Measurements from ENCODE around the gene BIVM. TPM values are rescaled to one million over a fixed set of nuclear protein-coding genes. Genes with fewer than 3 reads are reported as not detected.

The BIVM gene
- total and polyA plus RNA-seq, 2 donors, result 14.3 to 60.2 TPM

DNA sequence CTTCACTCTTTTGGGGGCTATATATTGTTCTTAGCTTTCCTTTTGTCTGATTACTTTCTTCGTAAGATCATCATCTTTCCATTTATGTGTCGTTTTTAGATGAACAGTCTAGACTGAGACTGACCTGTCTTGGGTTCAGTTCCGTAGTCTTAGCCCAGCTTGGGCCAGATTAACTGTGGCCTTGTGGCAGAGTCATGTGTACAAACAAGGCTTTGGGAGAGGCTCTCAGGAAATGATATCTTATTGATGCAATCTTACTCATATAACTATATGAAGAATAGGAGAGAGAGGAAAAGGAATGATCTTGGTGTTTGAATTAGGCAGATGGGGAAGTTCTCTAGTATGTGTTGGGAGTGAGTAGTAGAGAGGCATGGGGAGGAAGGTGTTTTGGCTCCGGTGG is 40.1 kb downstream of the BIVM start:
- no peaks in the 10 kb centered on the region for H3K4me1 ChIP-seq (ENCODE audit: insufficient read depth)
- DNase-seq (ENCODE audit: extremely low spot score), result no peak
- no peak overlapping the region for H3K4me3 ChIP-seq (ENCODE audit: low read depth, low read length)
- no peak overlapping the region for H3K27ac ChIP-seq (ENCODE audit: low read depth)
- WGBS, result 47% methylated on average over 4 of the region's 4 CpGs
- peaks cover 2% of the 10 kb centered on the region for H3K36me3 ChIP-seq (ENCODE audit: insufficient read depth)

DNA sequence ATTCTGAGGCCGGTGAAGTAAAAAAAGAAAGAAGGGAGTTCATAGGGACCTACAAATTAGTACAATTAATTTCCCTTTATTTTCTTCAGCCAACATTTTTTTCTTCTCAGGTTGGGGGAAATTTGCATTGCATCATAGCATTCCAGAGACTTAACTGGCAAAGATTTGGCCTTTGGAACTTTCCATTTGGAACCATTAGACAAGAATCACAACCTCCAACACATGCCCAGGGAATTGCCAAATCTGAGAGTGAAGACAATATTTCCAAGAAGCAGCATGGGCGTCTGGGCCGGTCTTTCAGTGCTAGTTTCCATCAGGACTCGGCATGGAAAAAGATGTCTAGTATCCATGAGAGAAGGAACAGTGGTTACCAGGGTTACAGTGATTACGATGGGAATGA is 40.5 kb downstream of the BIVM start:
- Histone ChIP-seq H3K36me3 (ENCODE audit: insufficient read depth) (peaks cover 2% of the 10 kb centered on the region), H3K27ac (ENCODE audit: low read depth) (no peak overlapping the region)

DNA sequence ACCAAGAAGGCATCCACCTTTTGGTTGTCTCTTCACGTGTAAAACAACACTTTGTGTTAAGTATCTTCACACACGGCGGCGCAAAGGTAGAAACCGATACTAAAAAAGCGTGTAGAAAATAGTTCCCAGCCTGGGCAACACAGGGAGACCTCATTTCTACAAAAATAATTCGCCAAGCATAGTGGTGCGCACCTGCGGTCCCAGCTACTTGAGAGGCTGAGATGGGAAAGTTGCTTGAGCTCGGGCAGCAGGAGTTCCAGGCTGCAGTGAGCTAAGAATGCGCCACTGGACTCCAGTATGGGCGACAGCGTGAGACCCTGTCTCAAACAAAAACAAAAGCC is 46.3 kb downstream of the BIVM start:
- WGBS, result under 1% methylated on average over 13 of the region's 13 CpGs
- DNase-seq (ENCODE audit: extremely low spot score), result no peak
- Histone ChIP-seq H3K4me1 (ENCODE audit: insufficient read depth) (peaks cover 1% of the 10 kb centered on the region), H3K36me3 (ENCODE audit: insufficient read depth) (no peaks in the 10 kb centered on the region), H3K27ac (ENCODE audit: low read depth) (peak overlapping the region; percentile 89), H3K4me3 (ENCODE audit: low read depth, low read length) (peak overlapping the region; percentile 81)

More for the DNA sequence above, 40.5 kb downstream of the BIVM start:
- H3K4me1 ChIP-seq (ENCODE audit: insufficient read depth), result no peaks in the 10 kb centered on the region
- no peak for DNase-seq (ENCODE audit: extremely low spot score)
- WGBS, result 91% methylated on average over 5 of the region's 5 CpGs
- H3K4me3 ChIP-seq (ENCODE audit: low read depth, low read length), result no peak overlapping the region

DNA sequence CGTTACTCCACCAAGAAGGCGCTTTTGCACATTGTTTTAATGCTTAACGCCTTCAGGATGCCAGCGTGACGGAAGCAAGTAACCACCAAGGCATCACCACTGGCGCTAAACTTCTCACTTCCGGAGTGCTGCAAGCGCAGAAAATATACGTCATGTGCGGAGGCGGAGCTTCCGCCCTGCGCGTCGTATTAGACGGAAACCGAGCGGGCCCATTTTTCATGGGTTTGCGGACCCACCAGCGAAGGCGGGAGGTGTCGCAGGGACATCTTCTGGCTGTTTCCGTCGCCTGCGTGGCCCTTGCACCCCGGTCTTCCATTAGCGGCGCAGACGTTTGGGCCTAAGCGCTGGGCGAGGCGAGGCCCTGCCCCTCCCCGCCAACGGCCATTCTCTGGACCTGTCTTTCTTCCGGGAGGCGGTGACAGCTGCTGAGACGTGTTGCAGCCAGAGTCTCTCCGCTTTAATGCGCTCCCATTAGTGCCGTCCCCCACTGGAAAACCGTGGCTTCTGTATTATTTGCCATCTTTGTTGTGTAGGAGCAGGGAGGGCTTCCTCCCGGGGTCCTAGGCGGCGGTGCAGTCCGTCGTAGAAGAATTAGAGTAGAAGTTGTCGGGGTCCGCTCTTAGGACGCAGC is 46.8 kb downstream of the BIVM start, which contains the start of gene ERCC5:
Gene ERCC5 (plus strand): TSS at position 403 of the 631 bp plus-strand sequence. CDS start 235 bp downstream, outside the sequence.
- DNase-seq (ENCODE audit: extremely low spot score), result peak; percentile 89
- Histone ChIP-seq H3K27ac (ENCODE audit: low read depth) (peak within 1 kb of the TSS; percentile 92), H3K4me3 (ENCODE audit: low read depth, low read length) (peak within 1 kb of the TSS; percentile 81), H3K4me1 (ENCODE audit: insufficient read depth) (peaks cover 1% of the 10 kb centered on the region), H3K36me3 (ENCODE audit: insufficient read depth) (no peaks in the 10 kb centered on the region)
- under 1% methylated on average over 49 of the region's 49 CpGs for WGBS

DNA sequence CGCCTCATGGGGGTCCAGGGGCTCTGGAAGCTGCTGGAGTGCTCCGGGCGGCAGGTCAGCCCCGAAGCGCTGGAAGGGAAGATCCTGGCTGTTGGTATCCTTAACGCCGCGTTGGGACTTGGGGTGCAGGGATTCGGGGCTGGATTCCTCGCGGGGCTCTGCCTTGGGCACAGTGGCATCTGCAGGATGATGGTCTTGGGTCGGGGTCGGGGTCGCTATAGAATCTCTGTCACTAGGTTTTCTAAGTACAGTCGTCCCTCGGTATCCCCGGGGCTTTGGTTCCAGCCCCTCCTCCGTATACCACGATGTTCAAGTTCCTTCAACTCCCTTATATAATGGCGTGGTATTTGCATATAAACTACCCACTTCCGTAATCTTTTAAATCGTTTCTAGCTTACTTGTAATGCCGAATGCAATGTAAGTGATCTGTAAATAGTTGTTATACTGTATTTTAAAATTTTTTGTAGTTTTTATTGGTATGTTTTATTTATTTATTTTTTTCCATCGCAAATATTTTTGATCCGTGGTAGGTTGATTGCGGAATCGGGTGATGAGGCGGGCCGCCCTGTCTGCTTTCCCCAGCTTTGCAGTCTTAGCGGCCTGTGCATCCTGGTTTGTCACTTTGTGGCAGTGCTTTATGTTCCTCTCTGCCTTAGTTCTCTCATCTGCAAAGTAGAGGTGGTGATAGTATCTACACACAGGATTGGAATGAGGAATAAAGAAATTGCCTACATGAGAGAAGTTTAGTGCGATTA is 47.5 kb downstream of the BIVM start:
- no peaks in the 10 kb centered on the region for H3K36me3 ChIP-seq (ENCODE audit: insufficient read depth)
- under 1% methylated on average over 31 of the region's 31 CpGs for WGBS
- peak overlapping the region; percentile 92 for H3K27ac ChIP-seq (ENCODE audit: low read depth)
- H3K4me3 ChIP-seq (ENCODE audit: low read depth, low read length), result peak overlapping the region; percentile 81
- peak; percentile 26 for DNase-seq (ENCODE audit: extremely low spot score)
- H3K4me1 ChIP-seq (ENCODE audit: insufficient read depth), result peaks cover 1% of the 10 kb centered on the region

DNA sequence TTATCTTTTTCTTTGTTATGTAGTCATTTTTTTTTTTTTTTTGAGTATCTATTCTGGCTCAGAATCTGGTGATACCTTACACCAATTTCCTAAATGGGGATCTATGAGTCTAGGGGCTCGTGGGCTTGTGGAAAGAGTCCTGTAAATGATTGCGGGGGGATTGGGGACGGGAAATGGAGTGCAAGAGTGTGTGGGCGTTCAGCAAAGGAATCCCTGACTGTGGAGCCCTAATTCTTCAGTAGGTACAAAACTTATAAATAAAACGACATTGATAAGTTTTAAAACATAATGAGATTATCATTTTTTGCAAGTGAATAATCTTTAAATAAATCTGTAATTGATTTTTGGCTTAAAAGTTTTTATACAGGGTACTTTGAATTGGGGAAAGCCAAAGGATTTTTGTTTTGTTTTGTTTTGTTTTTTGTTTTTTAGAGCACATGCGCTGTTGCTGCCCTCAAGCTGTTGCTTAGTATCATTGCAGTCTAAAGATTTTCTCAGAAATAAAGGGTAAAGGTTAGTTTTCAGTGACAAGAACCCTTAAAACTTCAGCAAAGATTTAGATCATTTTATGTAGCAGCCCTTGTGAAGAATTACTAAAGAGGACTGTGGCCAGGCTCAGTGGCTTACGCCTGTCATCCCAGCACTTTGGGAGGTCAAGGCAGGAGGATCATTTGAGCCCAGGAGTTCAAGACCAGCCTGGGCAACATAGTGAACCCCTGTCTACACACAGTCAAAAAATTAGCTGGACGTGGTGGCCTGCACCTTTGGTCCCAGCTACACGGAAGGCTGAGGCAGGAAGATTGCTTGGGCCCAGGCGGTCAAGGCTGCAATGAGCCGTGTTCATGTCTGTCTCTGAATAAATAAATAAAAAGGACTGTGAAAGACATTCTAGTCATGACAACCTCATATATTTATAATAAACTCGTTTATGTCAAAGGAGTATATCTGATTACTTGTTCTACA is 48.6 kb downstream of the BIVM start:
- no peaks in the 10 kb centered on the region for H3K36me3 ChIP-seq (ENCODE audit: insufficient read depth)
- peak overlapping the region; percentile 19 for H3K4me3 ChIP-seq (ENCODE audit: low read depth, low read length)
- 20% methylated on average over 12 of the region's 12 CpGs for WGBS
- H3K27ac ChIP-seq (ENCODE audit: low read depth), result no peak overlapping the region
- DNase-seq (ENCODE audit: extremely low spot score), result no peak
- H3K4me1 ChIP-seq (ENCODE audit: insufficient read depth), result peaks cover 1% of the 10 kb centered on the region

DNA sequence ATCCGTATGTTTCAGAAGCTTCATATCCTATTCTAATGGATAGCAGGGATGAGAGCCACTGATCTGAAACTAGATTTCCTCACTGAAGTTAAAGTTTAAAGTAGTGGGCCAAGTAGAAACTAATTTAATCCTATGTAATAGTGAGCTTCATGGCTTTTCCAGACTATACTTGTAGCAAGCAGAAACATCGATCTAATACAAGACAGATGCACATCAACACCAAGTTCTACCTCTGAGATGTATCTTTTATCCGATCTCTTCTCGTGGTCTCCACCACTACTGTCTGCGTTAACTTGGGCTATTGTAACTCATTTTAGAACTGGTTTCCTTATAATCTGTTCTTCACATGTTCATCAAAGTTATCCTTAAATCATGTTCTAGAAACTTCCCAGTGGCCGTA is 50.0 kb downstream of the BIVM start:
- peaks cover 1% of the 10 kb centered on the region for H3K4me1 ChIP-seq (ENCODE audit: insufficient read depth)
- WGBS, result 88% methylated on average over 6 of the region's 6 CpGs
- H3K4me3 ChIP-seq (ENCODE audit: low read depth, low read length), result no peak overlapping the region
- no peak overlapping the region for H3K27ac ChIP-seq (ENCODE audit: low read depth)
- H3K36me3 ChIP-seq (ENCODE audit: insufficient read depth), result no peaks in the 10 kb centered on the region
- no peak for DNase-seq (ENCODE audit: extremely low spot score)

DNA sequence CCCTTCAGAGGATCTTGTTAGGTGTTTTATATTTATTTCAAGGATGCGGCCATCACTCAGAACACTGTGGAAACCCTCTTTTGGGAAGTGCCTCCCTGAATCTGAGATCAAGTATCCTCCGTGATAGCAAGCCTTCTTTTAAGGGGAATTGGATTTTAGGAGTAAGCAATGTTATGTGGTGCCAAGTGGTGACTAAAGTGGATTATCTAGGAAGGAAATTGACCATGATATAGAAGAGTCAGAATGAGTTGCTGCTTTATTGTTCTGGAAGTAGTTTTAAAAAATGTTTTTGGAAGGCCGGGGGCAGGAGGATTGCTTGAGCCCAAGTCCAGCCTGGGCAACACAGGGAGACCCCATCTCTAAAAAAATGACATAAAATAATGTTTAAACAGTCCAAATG is 53.6 kb downstream of the BIVM start:
- no peak for DNase-seq (ENCODE audit: extremely low spot score)
- H3K27ac ChIP-seq (ENCODE audit: low read depth), result no peak overlapping the region
- WGBS, result 88% methylated on average over 3 of the region's 3 CpGs
- H3K4me3 ChIP-seq (ENCODE audit: low read depth, low read length), result no peak overlapping the region
- peaks cover 1% of the 10 kb centered on the region for H3K4me1 ChIP-seq (ENCODE audit: insufficient read depth)
- peaks cover 4% of the 10 kb centered on the region for H3K36me3 ChIP-seq (ENCODE audit: insufficient read depth)

DNA sequence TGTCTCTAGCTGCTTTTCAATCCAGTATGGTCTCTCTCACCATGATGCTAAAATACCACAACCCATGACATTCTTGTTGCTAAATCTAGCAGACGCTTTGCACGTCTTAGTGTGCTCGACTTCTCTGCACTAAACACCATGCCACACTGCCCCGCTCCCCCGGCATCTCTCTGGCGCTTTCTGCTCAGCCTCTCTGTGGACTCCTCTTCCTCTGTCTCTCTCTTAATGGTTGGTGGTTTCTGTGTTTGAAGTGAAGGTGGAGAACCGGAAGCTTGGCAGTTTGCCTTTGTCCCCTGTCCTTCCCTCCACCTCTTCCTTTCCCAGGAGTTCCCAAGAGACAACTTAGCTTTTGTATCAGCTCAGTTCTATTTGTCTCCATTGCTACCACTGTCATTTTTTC is 55.8 kb downstream of the BIVM start:
- WGBS, result 79% methylated on average over 7 of the region's 7 CpGs
- no peak overlapping the region for H3K4me3 ChIP-seq (ENCODE audit: low read depth, low read length)
- H3K27ac ChIP-seq (ENCODE audit: low read depth), result no peak overlapping the region
- peaks cover 14% of the 10 kb centered on the region for H3K36me3 ChIP-seq (ENCODE audit: insufficient read depth)
- no peaks in the 10 kb centered on the region for H3K4me1 ChIP-seq (ENCODE audit: insufficient read depth)
- DNase-seq (ENCODE audit: extremely low spot score), result no peak

DNA sequence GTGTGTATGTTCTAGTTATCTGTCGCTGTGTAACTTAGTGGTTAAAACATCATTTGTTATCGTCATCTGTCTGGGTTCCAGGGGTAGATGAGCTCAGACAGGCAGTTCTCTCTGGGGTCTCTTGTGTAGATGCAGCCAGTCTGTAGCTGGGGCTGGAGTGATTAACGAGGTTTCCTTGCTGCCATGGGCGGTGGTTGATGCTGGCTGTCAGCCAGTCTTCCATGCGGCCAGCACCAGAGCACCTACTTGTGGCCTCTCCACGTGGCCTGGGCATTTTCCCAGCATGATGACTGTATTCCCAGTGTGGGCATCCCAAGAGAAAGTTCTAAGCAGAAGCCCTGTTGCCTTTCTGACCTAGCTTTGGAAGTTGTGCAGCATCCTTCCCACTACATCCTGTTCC is 57.6 kb downstream of the BIVM start:
- DNase-seq (ENCODE audit: extremely low spot score), result no peak

DNA sequence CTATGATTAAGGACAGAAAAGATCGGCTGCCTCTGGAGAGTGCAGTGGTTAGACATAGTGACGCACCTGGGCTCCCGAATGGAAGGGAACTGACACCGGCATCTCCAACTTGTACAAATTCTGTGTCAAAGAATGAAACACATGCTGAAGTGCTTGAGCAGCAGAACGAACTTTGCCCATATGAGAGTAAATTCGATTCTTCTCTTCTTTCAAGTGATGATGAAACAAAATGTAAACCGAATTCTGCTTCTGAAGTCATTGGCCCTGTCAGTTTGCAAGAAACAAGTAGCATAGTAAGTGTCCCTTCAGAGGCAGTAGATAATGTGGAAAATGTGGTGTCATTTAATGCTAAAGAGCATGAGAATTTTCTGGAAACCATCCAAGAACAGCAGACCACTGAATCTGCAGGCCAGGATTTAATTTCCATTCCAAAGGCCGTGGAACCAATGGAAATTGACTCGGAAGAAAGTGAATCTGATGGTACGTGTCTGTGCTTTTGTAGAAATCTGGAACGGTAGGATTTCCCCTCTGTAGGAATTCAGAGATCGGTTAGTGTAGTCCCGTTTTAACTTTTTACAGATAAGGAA is 63.8 kb downstream of the BIVM start:
- H3K36me3 ChIP-seq (ENCODE audit: insufficient read depth), result peaks cover 18% of the 10 kb centered on the region
- DNase-seq (ENCODE audit: extremely low spot score), result no peak

More for the DNA sequence above, 57.6 kb downstream of the BIVM start:
- H3K4me3 ChIP-seq (ENCODE audit: low read depth, low read length), result no peak overlapping the region
- no peaks in the 10 kb centered on the region for H3K4me1 ChIP-seq (ENCODE audit: insufficient read depth)
- 60% methylated on average over 6 of the region's 6 CpGs for WGBS
- peaks cover 14% of the 10 kb centered on the region for H3K36me3 ChIP-seq (ENCODE audit: insufficient read depth)
- no peak overlapping the region for H3K27ac ChIP-seq (ENCODE audit: low read depth)

DNA sequence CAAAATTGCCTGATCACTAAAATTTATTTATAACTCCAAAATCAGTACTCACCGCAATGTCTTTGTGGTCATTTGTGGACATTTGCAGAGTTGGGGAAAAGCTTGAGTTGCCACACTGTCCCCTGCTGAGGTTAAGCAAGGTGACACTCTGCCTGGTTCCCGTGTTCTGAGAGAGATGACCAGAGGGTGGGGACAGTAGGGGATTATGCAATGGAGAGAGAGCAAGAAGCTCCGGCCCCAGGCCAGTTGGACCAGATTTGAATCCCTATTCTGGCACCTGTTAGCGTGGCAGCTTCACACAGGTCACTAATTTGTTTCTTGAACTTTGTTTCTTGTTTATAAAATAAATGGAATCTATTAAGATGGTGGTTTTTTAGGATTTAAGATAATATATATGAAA is 64.7 kb downstream of the BIVM start:
- no peak for DNase-seq (ENCODE audit: extremely low spot score)
- Histone ChIP-seq H3K27ac (ENCODE audit: low read depth) (no peak overlapping the region), H3K4me3 (ENCODE audit: low read depth, low read length) (no peak overlapping the region), H3K36me3 (ENCODE audit: insufficient read depth) (peaks cover 17% of the 10 kb centered on the region), H3K4me1 (ENCODE audit: insufficient read depth) (no peaks in the 10 kb centered on the region)
- 76% methylated on average over 4 of the region's 4 CpGs for WGBS

More for the DNA sequence above, 63.8 kb downstream of the BIVM start:
- 93% methylated on average over 13 of the region's 13 CpGs for WGBS
- H3K4me3 ChIP-seq (ENCODE audit: low read depth, low read length), result no peak overlapping the region
- H3K4me1 ChIP-seq (ENCODE audit: insufficient read depth), result no peaks in the 10 kb centered on the region
- H3K27ac ChIP-seq (ENCODE audit: low read depth), result no peak overlapping the region

DNA sequence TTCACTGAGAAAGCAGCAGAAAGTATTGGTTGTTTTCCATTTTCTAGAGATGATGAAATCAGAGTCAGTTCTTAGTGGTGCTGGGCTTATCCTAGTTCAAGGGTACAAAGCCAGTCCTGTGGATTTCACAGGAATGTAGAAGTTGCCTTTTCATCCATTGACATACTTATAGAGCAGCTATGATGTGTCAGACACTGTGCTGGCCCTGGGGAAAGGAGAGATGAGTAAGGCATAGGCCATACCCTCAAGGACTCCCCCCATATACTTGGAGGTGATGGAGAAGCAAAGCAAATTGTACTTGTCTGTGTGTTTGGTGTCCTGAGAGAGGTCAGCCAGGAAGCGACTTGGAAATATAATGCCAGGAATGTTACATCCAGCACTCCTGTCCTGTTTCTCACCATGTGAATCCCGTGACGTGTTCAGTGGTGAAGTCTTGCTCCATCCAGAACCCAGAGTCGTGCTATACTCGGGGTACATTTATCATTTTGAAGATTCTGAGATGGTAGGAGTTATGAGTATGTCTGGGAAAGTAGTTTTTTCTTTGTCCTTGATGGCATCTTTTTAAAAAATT is 69.5 kb downstream of the BIVM start:
- DNase-seq (ENCODE audit: extremely low spot score), result no peak
- H3K36me3 ChIP-seq (ENCODE audit: insufficient read depth), result peaks cover 7% of the 10 kb centered on the region
- H3K27ac ChIP-seq (ENCODE audit: low read depth), result no peak overlapping the region
- no peaks in the 10 kb centered on the region for H3K4me1 ChIP-seq (ENCODE audit: insufficient read depth)
- no peak overlapping the region for H3K4me3 ChIP-seq (ENCODE audit: low read depth, low read length)
- WGBS, result 92% methylated on average over 5 of the region's 5 CpGs
